Measurements from ENCODE around the gene LBH. TPM values are rescaled to one million over a fixed set of nuclear protein-coding genes. Genes with fewer than 3 reads are reported as not detected.

Gene LBH
- total RNA-seq, 1 donor from 2014 or later: 116 TPM

- no peaks in the 10 kb centered on the region for H3K36me3 ChIP-seq
- H3K9me3 ChIP-seq: no peaks in the 10 kb centered on the region
- no peaks in the 10 kb centered on the region for H3K27me3 ChIP-seq
- intact Hi-C loops (cut with DNase I): no loop called here
- peak overlapping the region; percentile 73 to 81 for H3K27ac ChIP-seq
- H3K4me1 ChIP-seq: peaks cover 10 to 20% of the 10 kb centered on the region in 2 donors
- no peak for TF ChIP-seq CTCF (IDR thresholded peaks at IDR 0.05)
- peak overlapping the region; percentile 27 to 49 for H3K4me3 ChIP-seq
- no peak for DNase-seq (ENCODE audit: low spot score in 2 of 2)
Measured at GRCh38 chr2:30225131-30225762, 6.1 kb upstream of the LBH start.

- H3K36me3 ChIP-seq: no peaks in the 10 kb centered on the region
- H3K27ac ChIP-seq: peak overlapping the region; percentile 73 to 81
- no peak for TF ChIP-seq CTCF (IDR thresholded peaks at IDR 0.05)
- no peak overlapping the region for H3K4me3 ChIP-seq
- H3K27me3 ChIP-seq: no peaks in the 10 kb centered on the region
- intact Hi-C loops (cut with DNase I): loop anchor here (1.0 kb wide), 1 partner anchor 8 kb away; no protein-coding TSS in a partner anchor
- H3K9me3 ChIP-seq: no peaks in the 10 kb centered on the region
- DNase-seq (ENCODE audit: low spot score in 2 of 2): no peak
- H3K4me1 ChIP-seq: peaks cover 10 to 22% of the 10 kb centered on the region in 2 donors
Measured at GRCh38 chr2:30226144-30227032, 4.9 kb upstream of the LBH start.

GRCh38 chr2:30229596-30229995 lies 1.7 kb upstream of the LBH start:
- H3K36me3 ChIP-seq: peaks cover 0 to 3% of the 10 kb centered on the region in 2 donors
- no peak overlapping the region for H3K4me3 ChIP-seq
- no peak for DNase-seq (ENCODE audit: low spot score in 2 of 2)
- H3K27me3 ChIP-seq: no peaks in the 10 kb centered on the region
- H3K27ac ChIP-seq: peak overlapping the region; percentile 82 to 93
- no peaks in the 10 kb centered on the region for H3K9me3 ChIP-seq
- TF ChIP-seq CTCF (IDR thresholded peaks at IDR 0.05): no peak
- intact Hi-C loops (cut with DNase I): no loop called here
- peaks cover 10 to 26% of the 10 kb centered on the region in 2 donors for H3K4me1 ChIP-seq

GRCh38 chr2:30230497-30231211 lies 680 bp upstream of the LBH start:
- intact Hi-C loops (cut with DNase I): loop anchor here (1.0 to 5.0 kb wide), 9 partner anchors 14 to 462 kb away; partner anchors contain the start of gene YPEL5
- TF ChIP-seq CTCF (IDR thresholded peaks at IDR 0.05): no peak

More at GRCh38 chr2:30230497-30231211, 680 bp upstream of the LBH start:
- DNase-seq (ENCODE audit: low spot score in 2 of 2): peak in 1 of 2 donors; percentile 79
- H3K9me3 ChIP-seq: no peaks in the 10 kb centered on the region
- peaks cover 8 to 30% of the 10 kb centered on the region in 2 donors for H3K4me1 ChIP-seq
- no peaks in the 10 kb centered on the region for H3K27me3 ChIP-seq
- peak overlapping the region; percentile 83 for H3K4me3 ChIP-seq
- H3K36me3 ChIP-seq: peaks cover 1 to 14% of the 10 kb centered on the region in 2 donors
- H3K27ac ChIP-seq: peak overlapping the region; percentile 82 to 93

Measured in ascending aorta (tissue), 2 donors.